GM18499 (cell line): Measurements from ENCODE around the gene ARID1B.
"Not testable (repeated sequence)": the region's sequence is repeated elsewhere in the genome, so short reads cannot be mapped to it uniquely, and the experiment has no call there.

Experiments used
- ATAC-seq: cut with Tn5 transposase; IDR thresholded peaks from one replicate; pipeline ENCODE4 v1.9.1; 2021; ENCODE audit warnings: moderate number of reproducible peaks; ENCODE audit not compliant: insufficient read depth, unreplicated experiment

ARID1B gene

GRCh38 chr6:157139054-157139708 lies 362.0 kb downstream of the ARID1B start:
- ATAC-seq = no peak

- no peak for ATAC-seq
Measured at GRCh38 chr6:157143171-157143889, 366.2 kb downstream of the ARID1B start.

DNA sequence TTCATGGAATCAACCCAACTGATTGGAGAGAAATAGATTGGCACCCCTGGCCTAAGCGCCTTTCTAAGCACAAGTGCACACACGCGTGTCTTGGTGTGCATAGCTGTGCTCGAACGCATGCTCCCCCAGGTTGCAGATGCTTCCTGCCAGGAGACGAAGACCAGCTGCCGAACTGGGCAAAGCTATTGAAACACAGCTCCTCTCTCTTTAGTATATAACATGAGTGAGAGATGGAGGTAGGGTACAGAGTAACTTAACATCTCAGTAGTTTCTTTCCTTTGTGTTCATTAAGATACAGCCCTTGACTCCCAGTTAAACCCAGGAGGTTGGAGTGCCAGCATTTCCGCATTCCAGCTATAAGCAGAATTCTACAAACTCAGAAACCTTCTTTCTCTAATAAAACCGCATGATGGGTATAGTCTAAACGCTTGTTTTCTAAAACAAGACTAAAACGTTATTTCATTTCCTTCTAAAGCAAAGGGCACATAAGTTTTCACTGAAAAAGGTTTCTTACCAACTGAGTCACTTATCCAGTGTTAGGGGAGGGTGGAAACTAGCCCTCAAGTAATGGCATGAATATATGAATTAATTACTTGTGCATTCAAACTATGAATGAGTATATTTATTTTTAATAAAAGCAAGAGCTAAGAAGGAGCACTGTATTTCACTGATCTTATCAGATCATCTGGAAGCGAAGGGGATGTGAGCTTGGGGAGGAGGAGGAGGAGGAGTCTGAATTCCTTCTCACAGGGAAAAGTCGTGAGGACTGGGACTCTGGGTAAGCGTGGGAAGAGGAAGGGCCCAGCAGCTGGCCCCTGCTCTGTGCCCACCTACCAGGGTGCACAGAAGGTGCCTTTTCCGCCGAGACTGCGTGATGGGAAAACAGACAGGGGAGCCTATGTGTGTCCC lies 367.0 kb downstream of the ARID1B start:
- no peak for ATAC-seq

DNA sequence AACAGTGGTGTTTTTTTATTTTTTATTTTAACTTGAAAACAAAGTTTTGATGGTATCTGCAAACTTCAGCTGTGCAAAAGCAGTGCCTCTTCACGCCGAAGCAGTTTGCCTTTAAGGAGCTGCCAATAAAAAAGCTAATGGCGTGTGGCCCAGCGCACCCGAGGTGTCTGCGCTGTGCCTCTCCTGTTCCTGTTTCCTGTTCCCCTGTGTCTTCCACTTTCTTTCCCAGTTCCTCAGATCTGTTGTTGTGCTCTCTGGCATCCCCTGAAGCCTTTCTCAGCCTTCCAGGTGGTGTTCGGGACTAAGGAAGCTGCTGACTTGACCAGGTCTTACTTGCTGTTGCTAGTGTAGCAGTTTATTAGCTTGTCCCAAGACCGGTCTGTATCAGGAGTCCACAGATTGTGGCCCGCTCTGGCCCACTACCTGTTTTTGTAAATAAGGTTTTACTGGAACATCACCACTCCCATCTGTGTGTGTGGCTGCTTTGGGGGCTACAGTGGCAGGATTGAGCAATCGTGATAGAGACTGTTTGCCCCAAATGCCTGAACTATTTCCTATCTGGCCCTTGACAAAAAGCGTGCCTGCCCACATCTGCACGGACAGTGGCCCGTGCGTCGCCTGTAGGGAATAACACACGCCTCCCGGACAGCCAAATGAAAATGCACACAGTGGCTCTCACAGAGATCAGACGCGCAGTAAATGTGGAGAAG lies 367.8 kb downstream of the ARID1B start:
- no peak for ATAC-seq

DNA sequence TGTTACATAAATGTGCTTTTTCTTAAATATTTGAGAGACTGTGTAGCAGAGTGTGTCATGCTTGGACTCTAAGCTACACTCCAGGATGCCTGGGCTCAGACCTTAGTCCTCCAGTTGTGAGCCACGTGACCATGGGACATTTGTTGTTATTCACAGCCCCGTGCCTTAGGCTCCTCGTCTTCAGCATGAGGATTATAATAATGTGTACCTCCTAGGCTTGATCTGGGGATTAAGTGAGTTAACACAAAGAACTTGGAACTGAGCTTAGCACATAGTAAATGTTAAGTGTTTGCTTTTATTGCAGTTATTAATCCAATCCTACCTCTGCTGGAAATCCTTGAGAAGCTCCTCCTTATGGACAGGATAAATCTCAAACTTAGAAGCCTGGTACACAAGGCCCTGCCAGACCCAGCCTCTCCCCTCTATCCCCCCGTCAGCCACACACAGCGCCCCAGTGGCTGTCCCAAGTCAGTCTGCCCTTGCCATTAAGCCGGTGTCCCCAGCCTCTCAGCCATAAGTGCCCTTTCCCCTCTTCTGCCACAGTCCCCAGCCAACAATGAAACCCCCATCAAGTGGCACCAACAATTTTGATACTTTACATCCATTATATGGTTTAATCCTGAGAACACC lies 368.6 kb downstream of the ARID1B start:
- ATAC-seq = no peak

GRCh38 chr6:157147054-157148026 lies 370.2 kb downstream of the ARID1B start:
- ATAC-seq = not testable (repeated sequence)

- ATAC-seq = no peak
Measured at GRCh38 chr6:157148391-157149323, 371.5 kb downstream of the ARID1B start.

DNA sequence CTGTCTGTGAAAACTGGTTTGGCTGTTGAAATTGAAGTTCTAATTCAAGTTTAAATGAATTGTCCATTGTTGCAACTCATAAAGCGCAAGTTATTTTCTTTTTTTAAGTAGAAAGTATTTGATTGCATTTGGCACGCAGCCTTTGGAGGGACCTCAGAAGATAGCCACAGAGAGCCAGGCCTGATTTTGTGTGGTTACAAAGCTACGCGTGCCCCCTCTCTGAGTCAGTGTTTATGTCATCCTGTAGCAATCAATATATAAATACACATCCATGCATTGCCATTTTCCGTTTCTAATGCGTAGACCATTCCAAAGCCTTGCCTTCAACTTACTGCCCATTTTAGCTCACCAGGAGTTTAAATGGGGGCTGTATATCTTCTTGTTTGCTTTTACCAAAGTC lies 372.9 kb downstream of the ARID1B start:
- ATAC-seq = no peak

- no peak for ATAC-seq
Measured at GRCh38 chr6:157151029-157151428, 373.9 kb downstream of the ARID1B start.

GRCh38 chr6:157151989-157152388 lies 374.8 kb downstream of the ARID1B start:
- ATAC-seq = no peak

DNA sequence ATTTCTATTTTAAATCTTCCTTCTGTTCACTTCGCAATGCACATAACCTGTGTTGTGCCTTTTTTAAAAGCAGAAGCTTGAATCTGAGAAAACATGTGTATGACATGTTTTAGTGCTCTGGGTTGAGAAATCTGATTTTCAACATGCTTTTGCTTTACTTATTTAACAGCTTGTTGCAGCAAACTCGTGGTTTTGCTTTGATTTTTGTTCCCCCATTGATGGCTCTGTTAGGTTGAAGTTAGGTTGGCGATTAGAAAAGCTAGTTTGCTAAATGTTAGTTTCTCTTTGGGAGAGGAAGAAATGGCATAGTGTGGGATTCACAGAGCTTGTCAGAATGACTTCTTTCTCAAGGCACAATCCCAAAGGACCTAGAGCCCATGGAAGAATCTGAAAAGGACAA lies 375.4 kb downstream of the ARID1B start:
- no peak for ATAC-seq

GRCh38 chr6:157155804-157156203 lies 378.6 kb downstream of the ARID1B start:
- ATAC-seq = no peak

- no peak for ATAC-seq
Measured at GRCh38 chr6:157157258-157157657, 380.1 kb downstream of the ARID1B start.

DNA sequence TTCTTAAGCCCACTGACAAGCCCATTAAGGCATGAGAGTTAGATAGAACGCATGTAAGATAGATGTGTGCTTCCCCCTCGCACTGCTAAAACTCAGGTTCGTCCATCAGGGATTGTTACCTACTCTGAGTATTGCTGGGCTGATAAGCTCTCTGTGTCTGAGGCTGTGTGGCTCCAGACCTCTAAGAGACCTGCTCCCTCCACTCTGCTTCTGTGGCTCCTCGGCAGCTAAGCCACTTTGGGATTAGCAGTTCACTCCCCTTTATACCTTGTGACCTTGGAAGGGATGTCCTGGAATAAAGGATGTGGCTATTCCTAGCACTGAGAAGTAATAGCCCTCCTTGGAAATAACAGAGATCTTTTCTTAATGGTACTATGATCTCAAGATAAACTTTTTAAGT lies 381.3 kb downstream of the ARID1B start:
- ATAC-seq = no peak

DNA sequence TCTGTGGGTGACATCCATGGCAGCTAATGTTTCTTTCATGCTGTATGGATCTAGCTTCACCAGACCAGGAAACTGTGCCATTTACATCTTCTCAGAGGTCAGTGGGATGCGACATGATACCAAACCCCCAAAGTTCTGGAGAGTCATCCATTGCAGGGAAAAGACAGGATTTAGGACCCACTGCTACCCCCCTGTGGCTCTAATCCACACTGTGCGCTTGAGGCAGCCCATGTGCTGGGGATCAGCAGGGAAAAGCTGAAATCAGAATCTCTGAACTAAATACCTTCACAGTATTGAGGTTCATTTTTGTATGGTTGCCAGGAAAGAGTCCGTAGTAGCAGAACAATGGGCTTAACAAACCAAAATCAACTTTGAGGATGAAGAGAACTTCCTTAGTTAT lies 381.7 kb downstream of the ARID1B start:
- ATAC-seq = no peak

- no peak for ATAC-seq
Measured at GRCh38 chr6:157159348-157159747, 382.2 kb downstream of the ARID1B start.

GRCh38 chr6:157161912-157162311 lies 384.7 kb downstream of the ARID1B start:
- ATAC-seq = no peak
